HG03025 (cell line): ENCODE data around the gene DGCR6.
"Not testable (repeated sequence)": the region's sequence is repeated elsewhere in the genome, so short reads cannot be mapped to it uniquely, and the experiment has no call there.

Experiments
- ATAC-seq: cut with Tn5 transposase; IDR thresholded peaks from one replicate; pipeline ENCODE4 v1.9.1; 2021; ENCODE audit warnings: mild to moderate bottlenecking, moderate library complexity; ENCODE audit not compliant: unreplicated experiment, low FRiP score

The DGCR6 gene

GRCh38 chr22:18905540-18906409, at the start of gene DGCR6:
Gene DGCR6, plus strand, starts transcription at chr22:18906320. Its CDS starts 55 bp downstream, at chr22:18906375.
- no peak for ATAC-seq

- ATAC-seq = not testable (repeated sequence)
Measured at GRCh38 chr22:18859314-18859713, 46.8 kb upstream of the DGCR6 start.

GRCh38 chr22:18881260-18881659, 24.9 kb upstream of the DGCR6 start:
- ATAC-seq = not testable (repeated sequence)

- not testable (repeated sequence) for ATAC-seq
Measured at GRCh38 chr22:18884465-18884864, 21.7 kb upstream of the DGCR6 start.

- ATAC-seq = no peak
Measured at GRCh38 chr22:18888115-18888514, 18.0 kb upstream of the DGCR6 start.

- not testable (repeated sequence) for ATAC-seq
Measured at GRCh38 chr22:18890510-18891192, 15.5 kb upstream of the DGCR6 start.

- ATAC-seq = not testable (repeated sequence)
Measured at GRCh38 chr22:18893775-18894174, 12.3 kb upstream of the DGCR6 start.

- not testable (repeated sequence) for ATAC-seq
Measured at GRCh38 chr22:18896037-18896657, 10.0 kb upstream of the DGCR6 start.

- ATAC-seq = not testable (repeated sequence)
Measured at GRCh38 chr22:18906410-18906745, 258 bp downstream of the DGCR6 start.

GRCh38 chr22:18906896-18907295, 776 bp downstream of the DGCR6 start:
- no peak for ATAC-seq

GRCh38 chr22:18909556-18909955, 3.4 kb downstream of the DGCR6 start:
- ATAC-seq = no peak

- not testable (repeated sequence) for ATAC-seq
Measured at GRCh38 chr22:18911535-18911934, 5.4 kb downstream of the DGCR6 start.

GRCh38 chr22:18912264-18912946, 6.3 kb downstream of the DGCR6 start:
- not testable (repeated sequence) for ATAC-seq

GRCh38 chr22:18914558-18914957, 8.4 kb downstream of the DGCR6 start:
- not testable (repeated sequence) for ATAC-seq

GRCh38 chr22:18915550-18915949, 9.4 kb downstream of the DGCR6 start:
- ATAC-seq = not testable (repeated sequence)

GRCh38 chr22:18917818-18918217, 11.7 kb downstream of the DGCR6 start:
- ATAC-seq = not testable (repeated sequence)

- not testable (repeated sequence) for ATAC-seq
Measured at GRCh38 chr22:18920257-18920902, 14.3 kb downstream of the DGCR6 start.

GRCh38 chr22:18925368-18926064, 19.4 kb downstream of the DGCR6 start:
- ATAC-seq = no peak

GRCh38 chr22:18927020-18927419, 20.9 kb downstream of the DGCR6 start:
- no peak for ATAC-seq
